Activated B cell treated with CpG ODN at 0.5 μM for 24 hours (primary cell): Measurements from ENCODE around the gene BARX2. TPM values are rescaled to one million over a fixed set of nuclear protein-coding genes. Genes with fewer than 3 reads are reported as not detected.

ENCODE experiments used
- ATAC-seq: fragments of 200-7000 bp; cut with Tn5 transposase; one replicate; pipeline ENCODE4 v1.10.0; 2021; ENCODE audit warnings: low read depth, mild to moderate bottlenecking, moderate library complexity
- CTCF ChIA-PET: fragments of 350-600 bp; sonication (Branson Sonifier 250); formaldehyde crosslinking; loops from one replicate; lab custom pipeline; 2021; ENCODE audit warnings: antibody characterized with exemption; lab: Charles Lee
- POLR2A ChIA-PET: fragments of 350-600 bp; sonication (Branson Sonifier 250); formaldehyde crosslinking; loops from one replicate; lab custom pipeline; 2021; ENCODE audit warnings: antibody characterized with exemption; lab: Charles Lee
- DNase-seq: peaks from one replicate; pipeline ENCODE4 v3.0.0; 2022
- H3K27ac Mint-ChIP-seq: one replicate; pipeline ENCODE4 v1.8.0; 2020; ENCODE audit warnings: mixed read lengths
- H3K27me3 Mint-ChIP-seq: one replicate; pipeline ENCODE4 v1.8.0; 2021; ENCODE audit warnings: mixed read lengths
- H3K36me3 Mint-ChIP-seq: one replicate; pipeline ENCODE4 v1.8.0; 2021; ENCODE audit warnings: low read depth, mixed read lengths
- H3K4me1 Mint-ChIP-seq: one replicate; pipeline ENCODE4 v1.8.0; 2021; ENCODE audit warnings: mixed read lengths
- H3K4me3 Mint-ChIP-seq: one replicate; pipeline ENCODE4 v1.8.0; 2020; ENCODE audit warnings: mild to moderate bottlenecking, mixed read lengths
- H3K9me3 Mint-ChIP-seq: one replicate; pipeline ENCODE4 v1.8.0; 2020; ENCODE audit warnings: mixed read lengths
- intact Hi-C: fragments of 100-400 bp; cut with micrococcal nuclease; formaldehyde crosslinking; loops from one replicate; pipeline ENCODE4 v1.15.1; 2024
- total RNA-seq: library from RNA; stranded (reverse); gene quantifications from 2 replicates; pipeline ENCODE4 v1.2.3, GENCODE V29; 2022
- TF ChIP-seq, protein P1 (sequence below): fragments of 200-600 bp; IDR thresholded peaks from one replicate; pipeline ENCODE4 v1.8.0; 2022; ENCODE audit warnings: antibody characterized with exemption, mild to moderate bottlenecking

Gene BARX2
- total RNA-seq, 1 donor from 2014 or later, result not detected

DNA sequence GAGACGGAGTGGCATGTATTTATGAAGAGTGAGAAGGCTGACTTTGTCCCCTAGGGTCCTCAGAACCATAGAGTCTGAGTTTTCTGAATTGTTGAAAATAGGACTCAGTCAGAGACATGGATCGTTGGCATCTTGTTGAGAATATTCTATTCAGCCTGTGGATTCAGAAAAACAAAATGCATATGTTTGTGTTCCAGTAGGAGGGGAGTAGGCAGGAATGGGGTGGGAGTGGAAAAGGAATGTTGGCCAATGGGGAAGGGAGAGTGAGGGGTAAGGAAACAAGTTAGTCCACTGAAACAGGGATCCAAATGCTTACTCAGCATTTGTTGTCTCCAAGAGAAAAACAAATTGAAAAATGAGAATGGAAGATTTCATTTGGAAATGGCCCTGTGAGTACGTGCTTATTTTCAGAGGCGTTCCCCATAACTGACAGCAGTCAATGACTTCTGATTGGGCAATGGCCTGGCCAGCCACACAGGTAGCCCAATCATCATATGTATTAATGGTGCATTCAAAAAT is 14.7 kb downstream of the BARX2 start:
- peaks cover 7% of the 10 kb centered on the region for H3K27me3 Mint-ChIP-seq
- no peaks in the 10 kb centered on the region for H3K36me3 Mint-ChIP-seq
- ChIA-PET POLR2A (no interaction called here), CTCF (no interaction called here)
- DNase-seq (no peak), ATAC-seq (no peak)
- H3K9me3 Mint-ChIP-seq, result no peaks in the 10 kb centered on the region
- no peak overlapping the region for H3K27ac Mint-ChIP-seq
- intact Hi-C loops, result no loop called here
- H3K4me1 Mint-ChIP-seq, result no peaks in the 10 kb centered on the region
- no peak overlapping the region for H3K4me3 Mint-ChIP-seq
- TF ChIP-seq, protein P1, sequence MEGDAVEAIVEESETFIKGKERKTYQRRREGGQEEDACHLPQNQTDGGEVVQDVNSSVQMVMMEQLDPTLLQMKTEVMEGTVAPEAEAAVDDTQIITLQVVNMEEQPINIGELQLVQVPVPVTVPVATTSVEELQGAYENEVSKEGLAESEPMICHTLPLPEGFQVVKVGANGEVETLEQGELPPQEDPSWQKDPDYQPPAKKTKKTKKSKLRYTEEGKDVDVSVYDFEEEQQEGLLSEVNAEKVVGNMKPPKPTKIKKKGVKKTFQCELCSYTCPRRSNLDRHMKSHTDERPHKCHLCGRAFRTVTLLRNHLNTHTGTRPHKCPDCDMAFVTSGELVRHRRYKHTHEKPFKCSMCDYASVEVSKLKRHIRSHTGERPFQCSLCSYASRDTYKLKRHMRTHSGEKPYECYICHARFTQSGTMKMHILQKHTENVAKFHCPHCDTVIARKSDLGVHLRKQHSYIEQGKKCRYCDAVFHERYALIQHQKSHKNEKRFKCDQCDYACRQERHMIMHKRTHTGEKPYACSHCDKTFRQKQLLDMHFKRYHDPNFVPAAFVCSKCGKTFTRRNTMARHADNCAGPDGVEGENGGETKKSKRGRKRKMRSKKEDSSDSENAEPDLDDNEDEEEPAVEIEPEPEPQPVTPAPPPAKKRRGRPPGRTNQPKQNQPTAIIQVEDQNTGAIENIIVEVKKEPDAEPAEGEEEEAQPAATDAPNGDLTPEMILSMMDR, result no peak

DNA sequence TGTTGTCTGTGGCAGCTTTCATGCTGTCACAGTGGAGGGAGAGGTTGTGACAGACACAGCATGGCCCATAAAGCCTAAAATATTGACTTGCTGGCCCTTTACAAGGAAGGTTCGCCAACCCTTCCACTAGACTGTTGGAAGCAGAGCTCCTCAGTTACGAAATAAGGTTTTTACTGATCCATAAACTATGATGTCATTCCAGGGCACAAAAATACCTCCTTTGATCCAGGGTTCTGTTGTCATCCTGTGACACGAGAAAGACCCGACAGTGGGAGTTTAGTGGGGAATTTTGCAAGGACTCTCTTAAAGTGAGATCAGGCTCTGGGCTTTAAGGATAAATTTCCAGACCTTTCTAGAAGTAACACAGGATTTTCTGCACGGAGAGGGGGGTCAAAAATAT is 15.7 kb downstream of the BARX2 start:
- Mint-ChIP-seq H3K4me1 (no peaks in the 10 kb centered on the region), H3K4me3 (no peak overlapping the region), H3K9me3 (no peaks in the 10 kb centered on the region), H3K27me3 (peaks cover 7% of the 10 kb centered on the region), H3K36me3 (no peaks in the 10 kb centered on the region), H3K27ac (no peak overlapping the region)
- DNase-seq (no peak), ATAC-seq (no peak)
- CTCF ChIA-PET, result no interaction called here
- POLR2A ChIA-PET, result no interaction called here
- TF ChIP-seq, protein P1, result no peak
- intact Hi-C loops, result no loop called here

DNA sequence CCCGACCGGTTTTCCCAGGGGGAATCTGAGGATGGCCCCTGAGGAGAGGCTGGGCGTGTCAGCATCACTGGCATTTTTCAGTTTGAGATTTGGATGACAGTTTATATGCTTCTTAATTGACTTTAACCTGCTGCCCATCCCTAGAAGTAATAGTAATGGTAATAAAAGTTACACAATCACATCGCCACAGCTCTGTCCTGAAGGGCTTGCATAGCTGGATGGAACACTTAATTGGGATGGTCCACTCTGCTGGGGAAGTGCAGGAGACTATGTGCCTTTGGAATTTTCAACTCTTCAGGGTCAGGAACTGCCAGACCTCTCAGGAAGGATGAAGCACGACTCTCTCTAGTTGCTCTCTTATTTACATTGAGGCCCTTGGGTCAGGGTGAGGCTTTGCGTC is 16.2 kb downstream of the BARX2 start:
- no peak overlapping the region for H3K4me3 Mint-ChIP-seq
- intact Hi-C loops, result no loop called here
- ChIA-PET CTCF (no interaction called here), POLR2A (no interaction called here)
- H3K4me1 Mint-ChIP-seq, result no peaks in the 10 kb centered on the region
- no peak for ATAC-seq
- H3K27me3 Mint-ChIP-seq, result peaks cover 7% of the 10 kb centered on the region
- DNase-seq, result no peak
- no peak overlapping the region for H3K27ac Mint-ChIP-seq
- TF ChIP-seq, protein P1, result no peak
- H3K9me3 Mint-ChIP-seq, result no peaks in the 10 kb centered on the region
- no peaks in the 10 kb centered on the region for H3K36me3 Mint-ChIP-seq

DNA sequence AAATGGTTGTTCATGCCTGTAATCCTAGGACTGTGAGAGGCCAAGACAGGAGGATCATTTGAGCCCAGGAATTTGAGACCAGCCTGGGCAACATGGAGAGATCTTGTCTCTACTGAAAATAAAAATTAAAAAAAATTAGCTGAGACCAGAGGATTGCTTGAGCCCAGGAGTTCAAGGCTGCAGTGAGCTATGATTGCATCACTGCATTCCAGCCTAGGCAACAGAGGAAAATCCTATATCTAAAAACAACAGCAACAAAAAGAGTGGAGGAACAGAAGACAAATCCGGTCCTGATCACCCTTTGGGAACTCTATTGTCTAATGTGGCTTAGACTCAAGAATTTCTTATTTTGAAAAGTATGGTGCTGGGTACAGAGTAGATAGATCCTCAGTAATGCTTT is 17.3 kb downstream of the BARX2 start:
- H3K4me3 Mint-ChIP-seq, result no peak overlapping the region
- POLR2A ChIA-PET, result no interaction called here
- H3K4me1 Mint-ChIP-seq, result no peaks in the 10 kb centered on the region
- CTCF ChIA-PET, result no interaction called here
- H3K27me3 Mint-ChIP-seq, result peaks cover 3% of the 10 kb centered on the region
- DNase-seq (no peak), ATAC-seq (no peak)
- H3K36me3 Mint-ChIP-seq, result no peaks in the 10 kb centered on the region
- H3K9me3 Mint-ChIP-seq, result no peaks in the 10 kb centered on the region
- TF ChIP-seq, protein P1, result no peak
- intact Hi-C loops, result no loop called here
- no peak overlapping the region for H3K27ac Mint-ChIP-seq

DNA sequence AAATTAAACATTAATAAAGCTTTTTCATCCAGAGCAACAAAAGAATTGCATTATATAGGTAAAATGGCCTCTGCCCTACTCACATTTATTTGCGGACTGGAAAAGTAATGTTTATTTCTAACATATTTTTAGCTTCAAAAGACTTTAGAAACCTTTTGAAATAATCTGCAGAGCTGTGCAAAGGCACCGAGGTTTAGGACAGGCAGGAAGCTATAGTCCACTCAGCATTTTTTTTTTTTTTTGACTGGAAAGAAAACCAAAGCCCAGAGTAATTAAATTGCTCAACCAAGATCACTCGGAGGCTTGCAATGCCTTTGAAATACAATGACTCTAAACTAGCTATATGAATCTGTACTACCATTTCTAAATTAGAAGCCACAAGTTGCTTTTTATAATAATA is 19.1 kb downstream of the BARX2 start:
- POLR2A ChIA-PET, result no interaction called here
- CTCF ChIA-PET, result no interaction called here
- intact Hi-C loops, result no loop called here

More for the DNA sequence above, 19.1 kb downstream of the BARX2 start:
- ATAC-seq, result no peak
- Mint-ChIP-seq H3K27me3 (peaks cover 3% of the 10 kb centered on the region), H3K27ac (no peak overlapping the region), H3K9me3 (no peaks in the 10 kb centered on the region), H3K36me3 (no peaks in the 10 kb centered on the region), H3K4me1 (no peaks in the 10 kb centered on the region), H3K4me3 (no peak overlapping the region)
- no peak for DNase-seq
- TF ChIP-seq, protein P1, result no peak
